CD4-positive, alpha-beta T cell treated with Interleukin-17A for 1 hour (primary cell): ENCODE measurements around the gene PODNL1.

Experiments
- DNase-seq: peaks from one replicate; pipeline ENCODE4 v3.0.0-alpha.2; 2020

Gene PODNL1

DNA sequence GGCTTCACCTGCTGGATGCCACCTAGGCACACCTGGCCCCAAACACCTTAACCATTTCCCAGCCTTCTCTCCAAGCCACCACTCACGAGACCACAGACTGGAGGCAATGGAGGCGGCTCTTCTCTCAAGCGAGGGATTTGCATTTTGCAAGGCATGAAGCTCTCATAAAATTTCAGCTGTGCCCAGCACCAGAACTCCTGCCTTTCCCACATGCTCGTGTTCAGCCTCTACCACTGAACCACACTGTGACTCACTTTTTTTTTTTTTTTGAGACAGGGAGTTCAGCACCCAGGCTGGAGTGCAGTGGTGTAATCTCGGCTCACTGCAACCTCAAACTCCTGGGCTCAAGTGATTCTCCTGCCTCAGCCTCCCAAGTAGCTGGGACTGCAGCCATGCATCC, 50.7 kb downstream of the PODNL1 start:
- DNase-seq, result peak; percentile 10

DNA sequence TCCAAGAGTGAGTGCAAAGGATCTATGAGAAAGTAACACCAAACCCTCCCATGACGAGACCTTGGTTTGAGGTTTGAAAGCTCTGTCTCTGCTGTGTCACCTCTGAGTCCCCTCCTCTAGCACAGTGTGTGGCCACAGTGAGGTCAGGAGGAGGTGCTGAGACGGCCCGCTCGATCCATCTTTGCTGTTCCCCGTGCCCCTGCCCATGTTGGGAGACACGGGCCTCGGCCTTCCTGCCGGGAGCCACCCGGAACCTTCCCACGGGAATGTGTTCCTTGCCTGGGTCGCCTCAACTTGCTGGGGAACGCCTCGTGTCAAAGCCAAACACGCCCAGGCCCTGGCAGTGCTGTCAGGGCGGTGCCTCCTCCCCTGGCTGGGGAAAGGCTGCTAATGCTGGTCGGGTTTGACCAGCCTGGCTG, 51.2 kb downstream of the PODNL1 start:
- DNase-seq, result peak; percentile 65

DNA sequence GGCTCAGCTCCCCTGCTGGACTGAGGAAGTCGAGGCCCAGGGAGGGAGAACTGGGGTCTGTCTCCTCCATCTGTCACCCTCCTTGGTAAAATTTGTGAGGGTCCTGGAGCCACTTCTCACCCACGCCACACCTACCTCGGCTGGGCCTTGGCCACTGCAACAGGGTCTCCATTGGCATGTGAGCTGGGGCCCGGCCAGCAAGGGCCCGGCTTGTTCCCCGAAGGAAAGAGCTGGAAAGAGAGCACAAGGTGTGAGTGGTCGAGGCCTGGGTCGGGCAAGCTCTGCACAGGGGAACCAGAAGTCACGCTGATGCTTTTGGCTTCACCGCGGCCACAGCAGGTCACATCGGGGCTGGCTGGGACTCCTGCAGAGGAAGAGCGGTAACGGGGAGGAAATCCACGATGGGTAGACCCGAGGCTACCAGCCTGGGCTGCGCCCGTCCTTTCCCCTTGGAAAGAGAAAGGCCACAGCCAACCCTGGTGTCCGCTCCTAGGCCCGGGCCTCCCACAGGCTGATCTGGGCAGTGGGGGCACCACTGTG, 52.3 kb downstream of the PODNL1 start:
- DNase-seq, result no peak

DNA sequence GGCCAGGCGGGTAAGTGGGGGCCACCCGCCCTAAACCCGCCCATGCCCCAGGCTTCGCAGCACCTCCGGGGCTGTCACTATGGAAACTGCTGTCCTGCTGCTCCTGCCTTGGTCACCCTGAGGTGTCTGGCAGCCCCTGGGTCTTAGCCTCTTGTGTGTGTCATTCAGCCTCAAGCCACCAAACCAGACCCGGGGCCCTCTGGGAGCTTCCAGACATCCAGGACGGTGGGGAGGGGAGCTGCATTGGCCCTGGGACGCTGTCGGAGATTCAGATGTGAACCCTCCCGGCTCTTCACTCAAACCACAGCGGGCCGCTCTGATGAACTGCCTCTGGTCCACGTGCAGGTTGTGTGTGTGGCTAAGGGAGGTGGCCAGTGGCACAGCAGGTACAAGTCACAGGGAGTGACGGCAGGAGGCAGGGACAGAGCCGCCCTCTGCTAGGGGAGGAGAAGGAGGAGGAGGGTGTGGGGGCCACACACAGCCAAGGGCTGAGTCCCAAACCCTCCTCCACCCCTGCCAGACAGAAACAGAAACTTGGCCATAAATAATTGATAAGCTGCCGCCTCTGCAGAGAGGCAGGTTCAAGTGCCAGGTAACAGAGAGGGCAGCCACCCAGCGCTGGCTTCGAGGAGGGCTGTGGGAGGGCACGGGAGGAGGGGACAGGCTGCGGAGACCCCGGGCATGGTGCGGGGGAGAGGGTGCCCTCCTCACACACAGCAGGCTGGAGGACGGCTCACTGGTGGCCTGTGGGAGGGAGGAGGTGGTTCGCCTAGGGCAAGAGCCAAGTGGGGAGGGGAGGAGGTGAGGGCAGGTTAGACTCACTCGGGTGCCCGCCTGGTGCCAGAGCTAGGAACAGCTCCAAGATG, 53.3 kb downstream of the PODNL1 start:
- DNase-seq, result no peak

DNA sequence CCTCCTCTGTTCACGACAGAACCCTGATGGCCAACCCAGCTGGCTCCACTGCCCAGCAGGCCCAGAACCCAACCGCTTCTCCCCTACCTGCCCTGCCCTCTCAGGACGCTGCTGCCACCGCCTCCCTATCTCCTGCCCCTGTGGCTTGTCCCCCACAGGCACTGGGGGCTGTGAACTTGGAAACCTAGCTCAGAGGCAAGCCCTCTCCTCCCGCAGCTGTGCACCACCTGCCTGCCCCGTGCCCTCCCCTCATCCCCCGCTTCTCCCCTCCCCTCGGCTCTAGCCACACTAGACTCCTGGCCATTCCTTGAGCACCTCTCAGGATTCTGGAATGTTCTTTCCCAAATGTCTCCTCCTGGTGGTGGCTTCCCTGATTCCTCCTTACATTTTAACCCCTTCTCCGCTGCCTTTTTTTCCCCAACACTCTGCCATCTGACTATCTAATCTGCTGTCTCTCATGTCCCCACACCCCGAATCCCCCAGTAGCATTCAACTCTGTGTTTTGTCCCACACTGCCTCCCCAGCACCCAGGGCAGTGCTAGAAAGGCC, 54.6 kb downstream of the PODNL1 start:
- no peak for DNase-seq

DNA sequence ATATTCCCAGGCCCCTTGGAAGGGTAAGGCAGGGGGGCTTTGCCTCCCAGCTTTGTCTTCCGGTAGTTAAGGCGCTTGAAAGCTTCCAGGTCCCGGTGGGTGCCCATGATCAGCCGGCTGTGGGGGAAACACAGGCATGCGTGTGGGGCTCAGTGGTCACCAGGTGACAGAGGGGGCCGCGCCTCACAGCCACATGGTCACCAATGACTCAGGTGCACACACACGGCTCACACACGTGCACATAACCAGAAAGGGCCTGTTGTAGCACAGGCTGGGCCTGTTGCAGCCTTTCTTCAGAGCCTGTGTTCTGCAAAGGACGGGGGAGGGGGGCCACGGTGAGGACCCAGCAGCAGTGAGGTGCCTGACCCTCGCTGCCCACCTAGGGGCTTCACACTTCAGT, 55.4 kb downstream of the PODNL1 start:
- DNase-seq, result no peak

DNA sequence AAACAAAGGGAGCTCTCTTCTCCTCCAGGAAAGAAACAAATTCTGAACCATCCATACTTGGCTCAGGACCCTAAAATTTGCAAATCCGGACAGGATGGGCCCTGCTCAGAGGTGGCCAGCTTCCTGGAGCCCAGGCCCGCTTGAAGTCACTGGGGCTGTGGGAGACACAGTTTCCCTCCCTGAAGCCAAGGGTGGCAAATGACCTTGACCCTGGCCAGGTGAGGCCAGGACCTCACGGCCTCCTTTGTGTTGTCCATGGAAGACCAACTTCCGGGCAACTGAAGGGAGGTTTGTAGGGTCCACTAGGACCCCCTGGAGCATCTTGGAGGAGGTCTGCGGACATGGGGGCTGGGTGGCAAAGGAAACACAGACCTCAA, 55.8 kb downstream of the PODNL1 start:
- no peak for DNase-seq

DNA sequence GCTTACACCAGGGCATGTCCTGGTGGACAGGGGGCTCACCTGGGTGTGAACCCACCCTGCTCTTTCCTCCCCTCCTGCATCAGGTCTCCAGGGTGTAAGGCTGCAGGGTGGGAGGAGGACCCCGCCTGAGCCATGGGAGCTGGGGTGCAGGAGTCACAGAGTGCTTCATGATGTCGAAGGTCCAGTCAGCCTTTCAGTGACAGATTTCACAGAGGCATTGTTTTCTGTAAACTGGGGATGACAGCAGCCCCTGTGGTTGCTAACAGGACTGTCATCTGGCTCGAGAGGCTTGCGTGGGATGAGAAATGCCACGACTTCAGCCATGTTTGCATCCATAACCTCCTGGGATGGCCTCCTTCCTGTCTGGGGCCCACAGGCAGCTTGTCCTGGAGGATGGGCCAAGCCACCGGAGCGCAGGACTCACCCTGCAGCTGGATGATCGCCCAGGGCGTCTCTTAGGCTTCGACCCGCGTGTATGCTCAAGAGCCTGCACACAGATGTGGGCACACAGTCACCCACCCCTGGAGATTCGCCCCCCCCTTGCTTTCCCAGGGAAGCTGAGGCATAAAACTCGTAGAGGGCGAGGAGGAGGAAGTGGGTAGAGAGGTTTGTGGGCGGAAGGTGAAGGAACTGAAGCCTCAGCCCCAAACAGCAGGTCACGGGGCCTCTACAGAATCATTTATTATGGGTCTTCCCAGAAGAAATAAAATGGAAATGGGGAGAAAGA, 56.4 kb downstream of the PODNL1 start:
- peak; percentile 60 for DNase-seq

DNA sequence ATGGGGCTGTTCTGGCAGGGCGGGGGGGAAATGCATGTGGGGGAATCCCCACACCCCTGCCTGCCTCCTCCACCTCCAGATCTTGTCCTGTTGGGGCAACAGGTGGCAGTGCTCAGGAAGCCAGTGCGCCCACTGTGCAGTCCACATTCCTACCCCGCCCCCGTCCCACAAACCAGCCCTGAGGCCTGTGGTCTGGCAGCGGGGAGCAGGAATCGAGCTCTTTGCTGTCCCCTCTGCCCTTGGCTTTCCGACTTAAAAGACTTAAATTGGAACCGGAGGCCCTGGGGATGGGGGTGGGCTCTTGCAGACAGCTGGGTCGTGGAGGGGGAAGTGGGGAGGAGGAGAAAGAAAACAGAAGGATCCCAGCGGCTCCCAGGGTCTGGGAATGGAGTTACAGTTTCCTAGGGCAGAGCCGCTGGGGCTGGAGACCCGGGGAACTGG, 56.9 kb downstream of the PODNL1 start:
- peak; percentile 41 for DNase-seq
